Measurements from ENCODE around the gene CDH22. TPM values are rescaled to one million over a fixed set of nuclear protein-coding genes. Genes with fewer than 3 reads are reported as not detected.

CDH22 gene
- total and polyA plus RNA-seq, 10 of the 15 experiments (the other 5 are each of a cell fraction or from before 2014, with no cell fraction given) = not detected

DNA sequence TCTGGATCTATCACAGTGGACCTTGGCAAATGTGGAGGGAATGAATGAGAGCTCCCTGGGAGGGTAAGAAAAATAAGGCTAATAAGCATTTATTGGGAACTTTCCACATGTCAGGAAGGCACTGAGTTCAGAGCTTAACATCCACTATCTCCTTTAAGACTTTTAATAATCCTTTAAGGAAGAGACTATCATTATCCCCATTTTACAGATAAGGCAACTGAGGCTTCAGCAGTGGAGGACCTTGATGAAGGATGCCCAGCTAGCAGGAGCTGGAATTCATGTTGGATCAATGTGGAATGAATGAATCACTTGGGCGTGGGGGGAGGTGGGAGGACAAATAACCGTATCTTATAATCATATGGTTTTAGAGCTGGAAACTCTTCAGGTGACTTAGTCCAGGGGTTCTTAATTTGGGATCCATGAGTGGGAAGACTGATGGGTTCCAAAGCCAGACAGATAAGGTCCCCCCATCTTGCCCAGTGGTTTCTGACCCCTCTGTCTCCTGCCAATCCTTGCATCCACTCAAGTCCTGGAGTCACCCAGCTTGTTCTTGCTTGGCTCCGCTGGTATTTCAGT lies 135.2 kb downstream of the CDH22 start (continued):
- TF ChIP-seq USF2 (IDR thresholded peaks at IDR 0.05; ENCODE audit: borderline replicate concordance, low read depth, low read length) (no peak), SMAD5 (IDR thresholded peaks at IDR 0.05; ENCODE audit: low read depth) (no peak), ASH2L (IDR thresholded peaks at IDR 0.05; ENCODE audit: borderline replicate concordance, low read depth) (no peak), SREBF2 (IDR thresholded peaks at IDR 0.05; ENCODE audit: low read length) (no peak), IKZF1 (conservative IDR thresholded peaks at IDR 0.05) (no peak), TBL1XR1 (IDR thresholded peaks at IDR 0.05; ENCODE audit: low read depth, low read length) (no peak), CHD4 (IDR thresholded peaks at IDR 0.05) (no peak), CEBPB (IDR thresholded peaks at IDR 0.05; ENCODE audit: borderline replicate concordance in 1 of 2, low read depth in 2 of 2, low read length in 2 of 2) (no peak), IRF5 (IDR thresholded peaks at IDR 0.05; ENCODE audit: borderline replicate concordance) (no peak), FOXM1 (IDR thresholded peaks at IDR 0.05; ENCODE audit: low read depth, low read length) (no peak), RCOR1 (conservative IDR thresholded peaks at IDR 0.05; ENCODE audit: low read depth, low read length) (no peak), ZNF24 (IDR thresholded peaks at IDR 0.05) (no peak), SPI1 (IDR thresholded peaks at IDR 0.05; ENCODE audit: borderline replicate concordance, insufficient read depth, low read depth, low read length) (no peak)
- TF ChIP-seq, protein P1, sequence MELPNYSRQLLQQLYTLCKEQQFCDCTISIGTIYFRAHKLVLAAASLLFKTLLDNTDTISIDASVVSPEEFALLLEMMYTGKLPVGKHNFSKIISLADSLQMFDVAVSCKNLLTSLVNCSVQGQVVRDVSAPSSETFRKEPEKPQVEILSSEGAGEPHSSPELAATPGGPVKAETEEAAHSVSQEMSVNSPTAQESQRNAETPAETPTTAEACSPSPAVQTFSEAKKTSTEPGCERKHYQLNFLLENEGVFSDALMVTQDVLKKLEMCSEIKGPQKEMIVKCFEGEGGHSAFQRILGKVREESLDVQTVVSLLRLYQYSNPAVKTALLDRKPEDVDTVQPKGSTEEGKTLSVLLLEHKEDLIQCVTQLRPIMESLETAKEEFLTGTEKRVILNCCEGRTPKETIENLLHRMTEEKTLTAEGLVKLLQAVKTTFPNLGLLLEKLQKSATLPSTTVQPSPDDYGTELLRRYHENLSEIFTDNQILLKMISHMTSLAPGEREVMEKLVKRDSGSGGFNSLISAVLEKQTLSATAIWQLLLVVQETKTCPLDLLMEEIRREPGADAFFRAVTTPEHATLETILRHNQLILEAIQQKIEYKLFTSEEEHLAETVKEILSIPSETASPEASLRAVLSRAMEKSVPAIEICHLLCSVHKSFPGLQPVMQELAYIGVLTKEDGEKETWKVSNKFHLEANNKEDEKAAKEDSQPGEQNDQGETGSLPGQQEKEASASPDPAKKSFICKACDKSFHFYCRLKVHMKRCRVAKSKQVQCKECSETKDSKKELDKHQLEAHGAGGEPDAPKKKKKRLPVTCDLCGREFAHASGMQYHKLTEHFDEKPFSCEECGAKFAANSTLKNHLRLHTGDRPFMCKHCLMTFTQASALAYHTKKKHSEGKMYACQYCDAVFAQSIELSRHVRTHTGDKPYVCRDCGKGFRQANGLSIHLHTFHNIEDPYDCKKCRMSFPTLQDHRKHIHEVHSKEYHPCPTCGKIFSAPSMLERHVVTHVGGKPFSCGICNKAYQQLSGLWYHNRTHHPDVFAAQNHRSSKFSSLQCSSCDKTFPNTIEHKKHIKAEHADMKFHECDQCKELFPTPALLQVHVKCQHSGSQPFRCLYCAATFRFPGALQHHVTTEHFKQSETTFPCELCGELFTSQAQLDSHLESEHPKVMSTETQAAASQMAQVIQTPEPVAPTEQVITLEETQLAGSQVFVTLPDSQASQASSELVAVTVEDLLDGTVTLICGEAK (IDR thresholded peaks at IDR 0.05; ENCODE audit: borderline replicate concordance) = no peak

All from GM12878 (cell line).